Progenitor cell of endocrine pancreas (in vitro differentiated cells): Measurements from ENCODE around the gene MMD. TPM values are rescaled to one million over a fixed set of nuclear protein-coding genes. Genes with fewer than 3 reads are reported as not detected.
A peak's percentile ranks its signal among the peaks of the same experiment; 100 is the strongest.

Experiments used
- DNase-seq: peaks from one replicate; pipeline ENCODE4 v3.0.0; 2021; ENCODE audit warnings: low spot score; ENCODE audit not compliant: unreplicated experiment
- H3K27ac Mint-ChIP-seq: 2 replicates; pipeline ENCODE4 v1.8.0; 2021; ENCODE audit warnings: mild to moderate bottlenecking, moderate library complexity, mixed read lengths
- H3K27me3 Mint-ChIP-seq: 2 replicates; pipeline ENCODE4 v1.8.0; 2021; ENCODE audit warnings: mixed read lengths
- H3K36me3 Mint-ChIP-seq: 2 replicates; pipeline ENCODE4 v1.8.0; 2022; ENCODE audit warnings: mixed read lengths; ENCODE audit not compliant: insufficient read depth
- H3K4me1 Mint-ChIP-seq: 2 replicates; pipeline ENCODE4 v1.8.0; 2021; ENCODE audit warnings: low read depth, mixed read lengths
- H3K4me3 Mint-ChIP-seq: 2 replicates; pipeline ENCODE4 v1.8.0; 2021; ENCODE audit warnings: low read depth, mild to moderate bottlenecking, moderate library complexity, mixed read lengths
- H3K9me3 Mint-ChIP-seq: 2 replicates; pipeline ENCODE4 v1.8.0; 2021; ENCODE audit warnings: low read depth, mixed read lengths
- CTCF ChIP-seq: fragments of 200-600 bp; sonication (generic); IDR thresholded peaks from one replicate; pipeline ENCODE4 v1.5.0; 2021; ENCODE audit warnings: antibody characterized with exemption, mild to moderate bottlenecking; ENCODE audit not compliant: unreplicated experiment
- total RNA-seq: library from RNA; stranded (reverse); gene quantifications from 2 replicates; pipeline ENCODE4 v1.2.1, GENCODE V29; 2021

Gene MMD
- total RNA-seq, 1 donor from 2014 or later = 22.1 TPM

- peaks cover 34% of the 10 kb centered on the region for H3K36me3 Mint-ChIP-seq
- TF ChIP-seq CTCF = no peak
- H3K4me1 Mint-ChIP-seq = peaks cover 2% of the 10 kb centered on the region
- H3K4me3 Mint-ChIP-seq = no peak overlapping the region
- H3K27me3 Mint-ChIP-seq = no peaks in the 10 kb centered on the region
- no peak overlapping the region for H3K27ac Mint-ChIP-seq
- no peak for DNase-seq
- no peaks in the 10 kb centered on the region for H3K9me3 Mint-ChIP-seq
These were observed 19.3 kb downstream of the MMD start for GRCh38 chr17:55402374-55402773.

GRCh38 chr17:55398689-55399088 lies 22.9 kb downstream of the MMD start:
- Mint-ChIP-seq H3K4me1 (peaks cover 13% of the 10 kb centered on the region), H3K9me3 (no peaks in the 10 kb centered on the region), H3K4me3 (no peak overlapping the region), H3K36me3 (peaks cover 28% of the 10 kb centered on the region), H3K27me3 (no peaks in the 10 kb centered on the region), H3K27ac (peak overlapping the region; percentile 43)
- no peak for TF ChIP-seq CTCF
- no peak for DNase-seq

- H3K27ac Mint-ChIP-seq = no peak overlapping the region
- no peak for TF ChIP-seq CTCF
These were observed 25.7 kb downstream of the MMD start for GRCh38 chr17:55395803-55396505.

GRCh38 chr17:55394357-55395021 lies 27.1 kb downstream of the MMD start:
- peaks cover 24% of the 10 kb centered on the region for H3K36me3 Mint-ChIP-seq
- no peak for TF ChIP-seq CTCF
- no peak overlapping the region for H3K4me3 Mint-ChIP-seq
- H3K27me3 Mint-ChIP-seq = no peaks in the 10 kb centered on the region
- peaks cover 13% of the 10 kb centered on the region for H3K4me1 Mint-ChIP-seq
- H3K27ac Mint-ChIP-seq = peak overlapping the region; percentile 72
- no peak for DNase-seq
- no peaks in the 10 kb centered on the region for H3K9me3 Mint-ChIP-seq

More at GRCh38 chr17:55395803-55396505, 25.7 kb downstream of the MMD start:
- DNase-seq = no peak
- Mint-ChIP-seq H3K27me3 (no peaks in the 10 kb centered on the region), H3K4me1 (peaks cover 13% of the 10 kb centered on the region), H3K4me3 (no peak overlapping the region), H3K9me3 (no peaks in the 10 kb centered on the region), H3K36me3 (peaks cover 25% of the 10 kb centered on the region)

GRCh38 chr17:55391764-55392467 lies 29.7 kb downstream of the MMD start:
- Mint-ChIP-seq H3K27me3 (no peaks in the 10 kb centered on the region), H3K9me3 (no peaks in the 10 kb centered on the region), H3K36me3 (peaks cover 14% of the 10 kb centered on the region), H3K4me3 (no peak overlapping the region), H3K27ac (no peak overlapping the region), H3K4me1 (peaks cover 21% of the 10 kb centered on the region)
- DNase-seq = no peak
- TF ChIP-seq CTCF = no peak
